ENCODE measurements around the gene GALM. TPM values are rescaled to one million over a fixed set of nuclear protein-coding genes. Genes with fewer than 3 reads are reported as not detected.

Gene GALM
- polyA plus RNA-seq, 10 donors = 8.3 to 12.7 (median 11.3) TPM

DNA sequence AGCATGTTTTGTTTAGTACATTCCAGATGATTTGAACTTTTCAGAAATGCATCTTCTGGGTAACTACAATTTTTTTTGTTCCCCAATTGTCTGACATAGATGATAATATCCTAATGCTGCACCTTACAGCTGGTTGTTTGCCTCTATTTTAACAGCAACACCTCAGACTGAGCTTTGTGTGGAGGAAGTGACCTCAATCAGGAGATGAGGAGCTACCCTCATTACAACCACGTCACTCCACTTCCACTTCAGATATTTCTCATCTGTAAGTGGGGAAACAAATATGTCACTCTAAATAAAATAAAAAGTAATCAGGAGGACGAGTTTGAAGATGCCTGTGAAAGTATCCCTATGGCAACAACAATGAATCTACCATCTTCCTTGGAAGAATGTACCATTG, 97.3 kb downstream of the GALM start:
- no peak for DNase-seq

DNA sequence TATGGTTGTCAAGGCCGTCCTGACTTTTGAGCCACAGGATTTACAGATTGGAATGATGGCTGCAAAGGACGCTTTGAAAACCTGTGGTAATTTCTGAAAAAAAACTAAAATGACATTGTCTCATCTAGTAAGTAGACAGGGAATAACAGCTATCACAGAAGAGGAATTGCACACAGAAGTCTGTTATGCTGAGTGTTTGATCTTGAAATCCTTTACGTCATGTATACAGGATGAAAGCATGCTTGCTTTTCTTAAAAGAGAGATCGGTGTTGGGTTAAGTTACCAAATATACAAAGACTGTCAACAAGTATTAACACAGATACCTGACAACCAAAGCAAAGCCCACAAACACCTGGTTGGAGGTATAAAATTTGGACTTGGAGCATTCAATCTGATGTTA, 97.8 kb downstream of the GALM start:
- DNase-seq = no peak

DNA sequence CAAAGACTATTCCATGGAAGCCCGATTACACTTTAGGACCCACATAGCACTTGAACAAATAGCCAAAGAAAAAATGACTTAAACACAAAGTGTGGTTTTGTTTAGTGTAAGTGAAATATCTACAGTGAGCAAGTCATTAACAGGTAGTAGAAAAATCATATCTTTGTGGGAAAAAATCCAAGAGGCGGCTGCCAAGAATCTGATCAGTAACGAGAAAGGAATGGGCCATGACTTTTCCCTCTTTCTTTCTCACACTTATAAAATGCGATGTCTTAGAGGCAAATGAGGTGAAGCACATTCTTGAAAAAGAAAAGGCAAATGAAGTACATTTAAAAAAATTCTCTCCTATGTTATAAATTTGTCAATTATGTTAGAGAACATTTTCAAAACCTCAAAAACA, 99.2 kb downstream of the GALM start:
- peak in 1 of 3 donors; percentile 61 for DNase-seq

DNA sequence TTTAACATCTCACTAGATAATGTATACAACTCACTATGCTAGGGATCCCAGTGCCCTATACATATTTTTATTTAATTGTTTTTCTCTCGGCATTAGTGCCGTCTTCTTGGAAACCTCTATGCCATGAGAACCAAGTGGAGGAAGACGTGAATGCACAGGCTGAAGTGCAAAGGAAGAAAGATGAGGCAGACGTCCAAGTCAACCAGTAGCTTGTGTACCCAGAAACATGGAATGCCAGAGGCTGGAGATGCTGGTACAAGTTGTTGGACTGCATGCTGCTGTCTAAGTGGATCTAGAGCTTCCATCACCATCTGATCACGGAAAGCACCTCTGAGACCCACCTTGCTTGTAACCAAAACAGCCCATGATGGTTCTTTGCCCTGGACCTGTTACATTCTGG, 99.6 kb downstream of the GALM start:
- no peak for DNase-seq

DNA sequence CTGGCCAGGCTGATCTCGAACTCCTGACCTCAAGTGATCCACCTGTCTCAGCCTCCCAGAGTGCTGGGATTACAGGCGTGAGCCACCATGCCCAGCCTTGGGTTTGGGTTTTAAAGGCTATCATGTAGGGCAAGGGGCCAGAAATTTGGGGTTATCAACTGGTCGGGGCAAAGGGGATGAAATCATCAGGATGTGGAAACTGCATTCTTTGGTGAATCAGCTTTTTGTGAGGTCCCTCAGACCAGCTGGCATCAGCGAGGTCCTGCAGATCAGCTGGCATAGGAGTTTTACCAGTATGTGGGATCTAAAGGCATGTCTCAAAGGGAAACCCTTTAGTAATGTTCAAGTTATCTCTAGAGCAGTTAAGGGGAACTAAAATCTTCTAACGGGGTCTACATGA, 105.7 kb downstream of the GALM start:
- no peak for DNase-seq

DNA sequence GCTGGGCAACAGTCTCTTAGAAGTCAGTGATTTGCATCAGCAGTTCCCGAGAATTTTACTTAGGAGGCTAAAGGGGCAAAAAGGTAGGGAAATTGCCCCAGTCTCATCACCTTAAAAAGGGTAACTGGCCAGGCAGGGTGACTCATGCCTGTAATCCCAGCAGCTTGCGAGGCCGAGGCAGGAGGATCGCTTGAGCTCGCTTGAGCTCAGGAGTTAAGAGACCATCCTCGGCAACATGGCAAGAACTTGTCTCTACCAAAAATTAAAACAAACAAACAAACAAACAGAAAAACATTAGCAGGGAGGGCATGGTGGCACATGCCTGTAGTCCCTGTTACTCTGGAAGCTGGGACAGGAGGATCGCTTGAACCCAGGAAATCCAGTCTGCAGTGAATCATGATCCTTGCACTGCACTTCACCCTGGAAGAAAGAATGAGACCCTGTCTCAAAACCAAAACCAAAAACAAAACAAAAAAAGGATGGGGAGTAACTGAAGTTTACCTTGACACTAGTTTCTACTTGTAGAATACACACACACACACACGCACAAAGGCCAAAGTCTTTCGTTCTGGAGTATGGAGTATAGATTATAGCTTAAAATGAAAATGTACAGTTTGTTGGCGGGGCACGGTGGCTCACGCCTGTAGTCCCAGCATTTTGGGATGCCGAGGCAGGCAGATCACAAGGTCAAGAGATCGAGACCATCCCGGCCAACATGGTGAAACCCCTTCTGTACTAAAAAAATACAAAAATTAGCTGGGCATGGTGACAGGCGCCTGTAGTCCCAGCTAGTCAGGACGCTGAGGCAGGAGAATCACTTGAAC, 109.4 kb downstream of the GALM start:
- no peak for DNase-seq

DNA sequence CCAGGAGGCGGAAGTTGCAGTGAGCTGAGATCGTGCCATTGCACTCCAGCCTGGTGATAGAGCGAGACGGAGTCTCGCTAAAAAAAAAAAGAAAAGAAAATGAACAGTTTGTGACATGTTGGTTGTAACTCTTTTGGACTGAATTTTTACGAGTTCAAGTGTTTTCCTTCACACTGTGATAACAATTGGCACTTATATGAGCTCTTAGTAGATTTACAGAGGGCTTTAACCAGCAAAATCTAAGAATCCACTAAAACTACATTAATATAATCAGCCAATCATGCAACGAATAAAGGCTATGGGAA, 110.0 kb downstream of the GALM start:
- DNase-seq = no peak

DNA sequence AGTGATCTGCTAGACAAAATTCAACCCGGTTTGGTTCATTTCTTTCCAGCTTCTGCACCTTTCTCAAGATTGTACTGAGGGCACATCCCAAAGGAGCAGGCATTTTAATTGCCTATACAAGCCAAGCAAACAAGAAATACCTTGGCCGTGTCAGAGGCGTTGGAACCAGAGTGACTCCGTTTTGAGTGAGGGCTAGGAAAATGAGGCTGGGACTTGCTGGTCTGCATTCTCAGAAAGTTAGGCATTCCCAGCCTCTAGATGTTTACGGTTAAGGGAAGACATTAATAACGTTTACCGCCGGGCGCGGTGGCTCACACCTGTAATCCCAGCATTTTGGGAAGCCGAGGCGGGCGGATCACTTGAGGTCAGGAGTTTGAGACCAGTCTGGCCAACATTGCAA, 110.6 kb downstream of the GALM start:
- no peak for DNase-seq

DNA sequence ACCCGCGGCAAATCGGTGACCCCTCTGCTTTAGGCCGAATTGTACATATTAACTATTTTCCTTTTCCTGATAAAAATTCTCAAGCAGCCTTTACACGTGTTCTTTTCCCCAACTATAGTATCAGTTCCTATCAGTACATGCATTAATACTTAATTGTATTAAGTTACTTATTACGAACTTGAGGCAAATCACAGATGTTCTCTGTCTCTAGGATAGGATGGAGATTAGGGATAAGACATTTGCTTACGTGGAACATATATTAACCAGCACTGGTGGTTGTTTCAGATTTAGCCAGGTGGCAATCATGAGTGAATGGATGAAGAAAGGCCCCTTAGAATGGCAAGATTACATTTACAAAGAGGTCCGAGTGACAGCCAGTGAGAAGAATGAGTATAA, 112.8 kb downstream of the GALM start:
- no peak for DNase-seq

DNA sequence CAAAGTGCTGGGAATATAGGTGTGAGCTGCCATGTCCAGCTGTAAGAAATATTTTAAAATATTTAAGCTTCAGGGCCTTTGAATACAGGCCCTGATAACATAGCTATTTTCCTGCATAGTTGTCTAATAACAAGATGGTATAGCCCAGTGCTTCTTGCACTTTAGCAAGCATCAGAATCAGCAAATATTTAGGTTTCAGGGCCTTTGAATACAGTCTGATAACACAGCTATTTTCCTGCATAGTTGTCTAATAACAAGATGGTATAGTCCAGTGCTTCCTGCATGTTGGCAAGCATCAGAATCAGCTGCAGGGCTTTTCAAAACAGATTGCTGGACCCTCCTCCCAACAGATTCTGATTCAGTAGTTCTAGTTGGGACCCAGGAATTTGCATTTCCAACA, 117.7 kb downstream of the GALM start:
- DNase-seq = no peak

Other genes with a start within 250 kb of the GALM start
- gene HNRNPLL, start 63.2 kb upstream of the GALM start, polyA plus RNA-seq (ENCODE audit: insufficient read length in 10 of 10) = 10 to 100 TPM; 34.2 to 50.6 (median 38.6) TPM
- 100 to 1,000 TPM; 112 to 170 (median 122) TPM for gene SRSF7, start 85.2 kb downstream of the GALM start, polyA plus RNA-seq (ENCODE audit: insufficient read length in 10 of 10)
- gene GEMIN6, start 112.1 kb downstream of the GALM start, polyA plus RNA-seq (ENCODE audit: insufficient read length in 10 of 10) = 10 to 100 TPM; 11.9 to 15.5 (median 13.2) TPM
- 10 to 100 TPM; 16.5 to 29.5 (median 20.1) TPM for gene DHX57, start 209.8 kb downstream of the GALM start, polyA plus RNA-seq (ENCODE audit: insufficient read length in 10 of 10)
- gene MORN2, start 209.9 kb downstream of the GALM start, polyA plus RNA-seq (ENCODE audit: insufficient read length in 10 of 10) = 10 to 100 TPM; 11.4 to 19.9 (median 13.0) TPM
- 1 to 10 TPM in 8 of 10 donors, under 1 TPM in 2; 0.79 to 1.8 (median 1.4) TPM for gene ARHGEF33, start 223.8 kb downstream of the GALM start, polyA plus RNA-seq (ENCODE audit: insufficient read length in 10 of 10)